ENCODE results near the gene PRPF18.

GRCh38 chr10:13669901-13670300, 83.1 kb downstream of the PRPF18 start:
- TF ChIP-seq CTCF (conservative IDR thresholded peaks at IDR 0.05 in 1 of 2, IDR thresholded peaks at IDR 0.05 in 1 of 2; ENCODE audit: low read depth in 1 of 2, low read length in 2 of 2): no peak
- no peak for TF ChIP-seq EZH2 (IDR thresholded peaks at IDR 0.05; ENCODE audit: low read length, missing control alignments)

Data from fibroblast of lung (primary cell).